SK-N-SH (cell line): Measurements from ENCODE around the gene FCHSD2. TPM values are rescaled to one million over a fixed set of nuclear protein-coding genes. Genes with fewer than 3 reads are reported as not detected.

ENCODE experiments used
- CTCF ChIA-PET: fragments of 300-600, 350-600 bp; formaldehyde crosslinking; extraction: SDS; loops from one replicate; lab custom pipeline; 2021; lab: Yijun Ruan, JAX
- POLR2A ChIA-PET: fragments of 350-600 bp; sonication (Branson Sonifier 250); formaldehyde crosslinking; extraction: SDS; loops from one replicate; lab custom pipeline; 2020; ENCODE audit warnings: antibody characterized with exemption, inconsistent platforms; lab: Yijun Ruan, JAX
- DNase-seq: peaks from one replicate; pipeline ENCODE4 v3.0.0; 2012
- H2AFZ ChIP-seq: fragments of 200-600 bp; sonication (generic); 2 replicates; pipeline ENCODE4 v1.8.1; 2016; ENCODE audit warnings: antibody characterized with exemption, mild to moderate bottlenecking, low read depth
- H3F3A ChIP-seq: fragments of 200-600 bp; sonication (generic); replicated peaks from 2 replicates; pipeline ENCODE3; 2016; ENCODE audit warnings: antibody characterized with exemption, mild to moderate bottlenecking; ENCODE audit not compliant: insufficient read depth
- H3K27ac ChIP-seq, 2 experiments: fragments of 200-500 bp in 1 of 2; fragments of 200-600 bp in 1 of 2; sonication (Bioruptor generic) in 1 of 2; sonication (generic), shearing (Covaris generic) in 1 of 2; 2 replicates each; pipeline versions ENCODE4 v1.5.1 to v1.6.1; 2014 to 2016; ENCODE audit warnings: low read depth in 2 of 2, inconsistent platforms in 1 of 2, low read length in 1 of 2, mild to moderate bottlenecking in 1 of 2, mixed read lengths in 1 of 2
- H3K27me3 ChIP-seq: fragments of 200-600 bp; sonication (generic), shearing (Covaris generic); 2 replicates; pipeline ENCODE4 v1.6.1; 2016; ENCODE audit warnings: mixed run types; ENCODE audit not compliant: insufficient read depth
- H3K36me3 ChIP-seq, 2 experiments: fragments of 200-500 bp in 1 of 2; fragments of 200-600 bp in 1 of 2; sonication (Bioruptor generic) in 1 of 2; sonication (generic) in 1 of 2; replicated peaks in 1 of 2; 2 replicates each; pipeline versions ENCODE3 to v1.5.1; 2014 to 2016; ENCODE audit warnings: low read length in 1 of 2, mild to moderate bottlenecking in 1 of 2; ENCODE audit not compliant: insufficient read depth in 2 of 2, control insufficient read depth in 1 of 2
- H3K4me1 ChIP-seq, 2 experiments: fragments of 200-500 bp in 1 of 2; fragments of 200-600 bp in 1 of 2; sonication (Bioruptor generic) in 1 of 2; sonication (generic), shearing (Covaris generic) in 1 of 2; 2 replicates each; pipeline versions ENCODE4 v1.5.1 to v1.6.1; 2014 to 2016; ENCODE audit warnings: low read depth in 1 of 2, low read length in 1 of 2, mixed run types in 1 of 2; ENCODE audit not compliant: insufficient read depth in 2 of 2, control insufficient read depth in 1 of 2
- H3K4me2 ChIP-seq: fragments of 200-600 bp; sonication (generic), shearing (Covaris generic); 2 replicates; pipeline ENCODE4 v1.6.1; 2017; ENCODE audit warnings: mixed run types
- H3K4me3 ChIP-seq, 2 experiments: fragments of 200-500 bp in 1 of 2; fragments of 200-600 bp in 1 of 2; sonication (Bioruptor generic) in 1 of 2; sonication (generic), shearing (Covaris generic) in 1 of 2; 2 replicates each; pipeline versions ENCODE4 v1.5.1 to v1.8.1; 2014 to 2016; ENCODE audit warnings: low read depth in 2 of 2, inconsistent platforms in 1 of 2, low read length in 1 of 2, mild to moderate bottlenecking in 1 of 2, mixed read lengths in 1 of 2, moderate library complexity in 1 of 2
- H3K79me2 ChIP-seq: fragments of 200-600 bp; sonication (generic); 2 replicates; pipeline ENCODE4 v1.8.1; 2017; ENCODE audit warnings: mild to moderate bottlenecking; ENCODE audit not compliant: insufficient read depth
- H3K9ac ChIP-seq: fragments of 200-600 bp; sonication (generic); 2 replicates; pipeline ENCODE4 v1.6.1; 2017; ENCODE audit warnings: mixed run types
- H3K9me2 ChIP-seq: fragments of 200-600 bp; sonication (generic); 2 replicates; pipeline ENCODE4 v1.6.1; 2017; ENCODE audit warnings: mixed run types
- H3K9me3 ChIP-seq: fragments of 200-600 bp; sonication (generic); 2 replicates; pipeline ENCODE4 v1.6.1; 2017; ENCODE audit warnings: mixed run types, mild to moderate bottlenecking, moderate library complexity
- H4K20me1 ChIP-seq: fragments of 200-600 bp; sonication (generic); 2 replicates; pipeline ENCODE4 v1.6.1; 2017; ENCODE audit warnings: mild to moderate bottlenecking, mixed run types; ENCODE audit not compliant: insufficient read depth
- CHD2 ChIP-seq: fragments of 150-350 bp; IDR thresholded peaks from 2 replicates; pipeline ENCODE4 v1.6.1; 2018; ENCODE audit warnings: low read length; ENCODE audit not compliant: partially characterized antibody
- ELF1 ChIP-seq: IDR thresholded peaks from 2 replicates; pipeline ENCODE4 v1.4.0; 2012
- EP300 ChIP-seq, 2 experiments: IDR thresholded peaks; 2 replicates each; pipeline versions ENCODE4 v1.4.0 to v1.6.1; 2012; ENCODE audit warnings: borderline replicate concordance in 1 of 2, low read depth in 1 of 2, low read length in 1 of 2
- FOSL2 ChIP-seq: IDR thresholded peaks from 2 replicates; pipeline ENCODE4 v1.4.0; 2012; ENCODE audit warnings: low read depth, mild to moderate bottlenecking, moderate library complexity, borderline replicate concordance
- FOXJ3 ChIP-seq: sonication (generic); formaldehyde crosslinking; IDR thresholded peaks from 2 replicates; pipeline ENCODE4 v1.5.1; 2020; ENCODE audit warnings: mild to moderate bottlenecking, missing genetic modification reagents
- GATA2 ChIP-seq: sonication (generic); formaldehyde crosslinking; IDR thresholded peaks from 2 replicates; pipeline ENCODE4 v1.5.0; 2020; ENCODE audit warnings: mild to moderate bottlenecking, missing genetic modification reagents
- IRF3 ChIP-seq: fragments of 150-350 bp; IDR thresholded peaks from 2 replicates; pipeline ENCODE4 v1.6.1; 2016; ENCODE audit warnings: mild to moderate bottlenecking, low read depth, low read length
- JUND ChIP-seq: IDR thresholded peaks from 2 replicates; pipeline ENCODE4 v1.4.0; 2012
- MAX ChIP-seq: IDR thresholded peaks from 2 replicates; pipeline ENCODE4 v1.4.0; 2012; ENCODE audit warnings: low read depth
- MXI1 ChIP-seq: IDR thresholded peaks from 2 replicates; pipeline ENCODE4 v1.6.1; 2012; ENCODE audit warnings: mild to moderate bottlenecking, low read depth, low read length, improper control_type of control experiment
- NRF1 ChIP-seq: IDR thresholded peaks from 2 replicates; pipeline ENCODE4 v1.6.1; 2012; ENCODE audit warnings: low read depth, mild to moderate bottlenecking, low read length
- POLR2AphosphoS5 ChIP-seq: IDR thresholded peaks from 2 replicates; pipeline ENCODE4 v1.6.1; 2012; ENCODE audit warnings: low read depth, low read length
- RCOR1 ChIP-seq: fragments of 150-350 bp; IDR thresholded peaks from 2 replicates; pipeline ENCODE4 v1.6.1; 2017; ENCODE audit warnings: antibody characterized with exemption, low read length
- RFX5 ChIP-seq: IDR thresholded peaks from 2 replicates; pipeline ENCODE4 v1.6.1; 2012; ENCODE audit warnings: mild to moderate bottlenecking, improper control_type of control experiment, low read length
- USF1 ChIP-seq: IDR thresholded peaks from 2 replicates; pipeline ENCODE4 v1.4.0; 2012; ENCODE audit warnings: low read depth, borderline replicate concordance
- YY1 ChIP-seq: IDR thresholded peaks from 2 replicates; pipeline ENCODE4 v1.4.0; 2012; ENCODE audit warnings: low read depth, mild to moderate bottlenecking
- ZBTB33 ChIP-seq: IDR thresholded peaks from 2 replicates; pipeline ENCODE4 v1.4.0; 2012; ENCODE audit warnings: low read depth, borderline replicate concordance
- polyA plus RNA-seq, 3 experiments: library from polyadenylated mRNA; depleted of rRNA; stranded (reverse); fragments of >200 nt; gene quantifications; 2 replicates each; pipeline ENCODE4 v1.2.3, GENCODE V29; 2012

FCHSD2 gene
- polyA plus RNA-seq, 1 of the 3 experiments (the other 2 are of a cell fraction), result 10.4 TPM

GRCh38 chr11:72935700-72936099, 206.4 kb downstream of the FCHSD2 start:
- H3K4me3 ChIP-seq, result no peak overlapping the region
- H3F3A ChIP-seq, result no peaks in the 10 kb centered on the region
- no peaks in the 10 kb centered on the region for H3K9me3 ChIP-seq
- TF ChIP-seq IRF3 (no peak), RFX5 (no peak), NRF1 (no peak), FOSL2 (no peak), RCOR1 (no peak), ELF1 (no peak), YY1 (no peak), USF1 (no peak), ZBTB33 (no peak), CHD2 (no peak), MXI1 (no peak), FOXJ3 (CRISPR knock-in tag) (no peak), EP300 (IDR thresholded peaks at IDR 0.05; ENCODE audit: borderline replicate concordance in 1 of 2, low read depth in 1 of 2, low read length in 1 of 2) (no peak), JUND (no peak), POLR2AphosphoS5 (no peak), MAX (no peak), GATA2 (CRISPR knock-in tag) (no peak)
- peaks cover 0 to 6% of the 10 kb centered on the region in 2 experiments for H3K36me3 ChIP-seq
- H2AFZ ChIP-seq, result no peak overlapping the region
- H3K27ac ChIP-seq, result no peak overlapping the region
- H3K4me1 ChIP-seq, result no peaks in the 10 kb centered on the region; a peak in 1 of 4 replicates
- DNase-seq, result no peak
- H3K4me2 ChIP-seq, result no peak overlapping the region
- ChIA-PET CTCF (interaction anchor here (1.0 kb wide), 1 partner anchor 207 kb away, joined by 3 read pairs; no protein-coding TSS in a partner anchor), POLR2A (no interaction called here)
- H4K20me1 ChIP-seq, result no peaks in the 10 kb centered on the region
- no peaks in the 10 kb centered on the region for H3K9me2 ChIP-seq
- H3K9ac ChIP-seq, result no peak overlapping the region
- H3K79me2 ChIP-seq, result no peaks in the 10 kb centered on the region
- no peaks in the 10 kb centered on the region for H3K27me3 ChIP-seq
